NCI-H524 (cell line): Measurements from ENCODE around the gene TMED5.

Experiments used
- DNase-seq, 2 experiments: peaks; one replicate each; lab custom pipeline; 2025; lab: John Stamatoyannopoulos, UW

Gene TMED5

DNA sequence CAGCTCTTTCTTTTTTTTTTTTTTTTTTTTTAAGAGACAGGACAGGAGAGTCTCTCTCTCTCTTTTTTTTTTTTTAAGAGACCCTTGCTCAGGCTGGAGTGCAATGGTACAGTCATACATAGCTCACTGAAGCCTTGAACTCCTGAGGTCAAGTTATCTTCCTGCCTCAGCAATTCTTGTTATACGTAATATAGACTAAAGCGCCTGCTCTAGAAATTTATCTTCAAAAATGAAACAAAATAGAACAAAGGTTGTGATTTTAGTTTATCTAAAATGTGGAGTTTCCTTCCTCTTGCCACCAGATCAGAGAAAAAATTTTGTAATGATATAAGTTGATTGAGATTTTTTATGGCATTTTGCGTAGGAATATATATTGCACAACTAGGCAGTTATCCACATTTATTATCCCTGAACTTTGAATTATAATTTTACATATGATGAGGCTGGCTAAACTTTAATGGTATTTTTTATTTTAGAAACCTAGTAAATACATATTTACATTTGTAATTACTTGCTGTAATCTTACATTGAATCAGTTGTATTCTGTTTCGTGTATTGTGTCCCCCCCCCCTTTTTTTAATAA, 56.9 kb downstream of the TMED5 start:
- DNase-seq = no peak

DNA sequence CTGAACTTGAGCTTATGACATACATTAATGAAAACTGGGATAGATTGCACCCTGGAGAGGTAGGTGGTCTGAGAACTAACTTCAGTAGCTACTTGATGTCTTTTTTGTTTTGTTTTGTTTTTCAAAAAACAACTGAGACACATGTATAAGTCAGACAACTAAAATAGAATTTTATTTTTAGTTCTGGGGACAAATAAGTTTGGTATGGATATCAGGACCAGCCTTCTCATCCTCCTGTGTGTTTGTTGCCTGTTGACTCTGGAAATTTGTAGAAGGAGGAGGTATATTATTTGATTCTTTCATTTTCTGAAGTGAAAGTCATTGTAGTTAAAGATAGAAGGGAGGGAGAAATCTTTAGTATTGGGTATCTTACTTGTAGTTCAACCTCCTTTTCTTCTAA, 59.6 kb downstream of the TMED5 start:
- no peak for DNase-seq

DNA sequence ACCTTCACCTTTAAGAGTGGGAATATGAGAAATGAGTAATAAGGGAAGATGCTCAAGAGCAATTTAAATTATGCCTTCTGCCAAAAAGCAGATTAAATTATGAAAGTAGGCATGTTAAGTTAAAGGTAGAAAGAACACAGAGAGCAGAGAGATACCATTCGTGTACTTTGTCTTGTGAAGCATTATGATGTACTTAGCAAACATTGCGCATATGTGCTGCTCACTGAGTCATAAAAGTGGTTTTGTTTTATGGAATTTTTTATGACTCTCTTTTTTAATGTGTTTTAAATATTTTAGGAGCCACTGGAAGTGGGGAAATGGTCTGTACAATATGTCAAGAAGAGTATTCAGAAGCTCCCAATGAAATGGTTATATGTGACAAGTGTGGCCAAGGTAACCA, 65.8 kb downstream of the TMED5 start:
- no peak for DNase-seq

DNA sequence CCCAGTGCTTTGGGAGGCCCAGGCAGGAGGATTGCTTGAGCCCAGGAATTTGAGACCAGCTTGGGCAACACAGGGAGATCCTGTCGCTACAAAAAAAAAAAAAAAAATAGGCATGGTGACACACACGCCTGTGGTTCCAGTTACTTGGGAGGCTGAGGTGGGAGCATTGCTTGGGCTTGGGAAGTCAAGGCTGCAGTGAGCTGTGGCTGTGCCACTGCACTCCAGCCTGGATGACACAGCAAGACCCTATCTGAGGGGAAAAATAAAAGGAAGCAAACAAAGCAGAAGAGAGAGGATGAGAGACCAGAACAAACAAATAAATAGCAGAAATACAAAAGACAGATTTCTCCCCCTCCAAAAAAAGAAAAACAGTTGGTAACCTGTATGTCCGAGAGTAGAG, 67.1 kb downstream of the TMED5 start:
- no peak for DNase-seq

DNA sequence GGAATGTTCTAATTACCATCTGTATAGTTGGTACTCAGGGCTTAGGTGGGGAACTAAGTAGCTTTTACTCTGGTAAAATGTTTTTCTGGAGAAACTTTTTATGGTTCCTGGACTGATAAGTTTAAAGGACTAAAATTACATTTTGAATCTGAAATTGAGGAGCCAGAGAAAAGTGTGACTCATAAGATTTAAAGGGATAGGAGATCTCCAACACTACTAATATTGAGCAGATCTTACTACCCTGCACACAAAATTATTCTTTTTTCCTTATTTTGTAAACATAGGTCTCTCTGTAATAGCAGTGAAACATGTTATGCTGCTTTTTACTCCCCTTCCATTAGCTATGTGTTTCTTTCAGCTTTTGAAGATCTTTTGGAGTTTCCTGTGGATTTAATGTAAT, 68.7 kb downstream of the TMED5 start:
- DNase-seq = no peak

DNA sequence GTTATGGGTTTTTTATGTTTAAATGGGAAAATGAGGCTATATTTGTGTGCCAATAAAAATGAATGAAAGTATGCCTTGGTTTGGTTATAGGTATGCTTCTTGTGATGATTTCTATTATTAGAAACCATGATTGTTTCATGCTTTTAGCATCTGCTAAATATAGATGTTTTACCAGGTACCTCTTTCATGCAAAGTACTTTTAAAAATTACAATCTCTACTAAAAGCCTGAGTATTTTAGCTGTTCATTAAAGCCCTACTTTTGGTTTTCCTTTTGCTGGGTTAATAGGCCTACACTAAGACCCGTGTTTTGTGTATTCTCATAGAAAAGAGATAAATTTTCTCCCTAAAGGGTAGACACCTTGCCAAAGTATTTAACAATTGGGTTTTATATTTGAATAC, 69.1 kb downstream of the TMED5 start:
- DNase-seq = no peak

DNA sequence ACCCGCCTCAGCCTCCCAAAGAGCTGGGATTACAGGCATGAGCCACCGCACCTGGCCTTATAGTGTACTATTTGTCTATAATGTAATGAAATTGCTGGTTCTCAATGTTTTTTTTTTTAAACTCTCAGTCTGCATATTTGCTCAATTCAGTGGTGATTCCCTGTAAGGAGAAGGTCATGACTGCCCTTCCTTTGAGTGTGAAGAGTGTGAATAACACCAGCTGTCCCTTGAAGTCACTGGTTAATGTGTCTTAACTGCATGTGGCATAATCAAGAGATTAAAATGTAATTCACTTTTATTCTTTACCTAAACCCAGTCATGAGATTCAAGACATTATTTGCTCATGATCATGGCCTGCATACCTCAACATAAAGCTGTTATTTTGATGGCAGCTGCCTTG, 70.6 kb downstream of the TMED5 start:
- no peak for DNase-seq

DNA sequence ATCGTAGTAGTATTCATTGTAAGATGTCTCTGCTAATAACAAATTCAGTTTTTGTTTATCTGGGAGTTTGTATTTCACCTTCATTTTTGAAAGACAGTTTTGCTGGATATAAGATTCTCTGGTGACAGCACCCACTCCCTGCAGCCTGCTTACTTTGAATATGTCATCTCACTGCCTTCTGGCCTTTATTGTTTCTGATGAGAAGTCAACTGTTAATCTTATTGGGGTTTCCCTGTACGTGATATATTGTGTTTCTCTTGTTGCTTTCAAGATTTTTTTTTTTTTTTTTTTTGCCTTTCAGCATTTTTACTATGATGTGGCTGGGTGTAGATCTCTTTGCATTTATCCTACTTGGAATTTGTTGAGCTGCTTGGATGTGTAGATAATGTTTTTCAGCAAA, 71.9 kb downstream of the TMED5 start:
- DNase-seq = no peak

DNA sequence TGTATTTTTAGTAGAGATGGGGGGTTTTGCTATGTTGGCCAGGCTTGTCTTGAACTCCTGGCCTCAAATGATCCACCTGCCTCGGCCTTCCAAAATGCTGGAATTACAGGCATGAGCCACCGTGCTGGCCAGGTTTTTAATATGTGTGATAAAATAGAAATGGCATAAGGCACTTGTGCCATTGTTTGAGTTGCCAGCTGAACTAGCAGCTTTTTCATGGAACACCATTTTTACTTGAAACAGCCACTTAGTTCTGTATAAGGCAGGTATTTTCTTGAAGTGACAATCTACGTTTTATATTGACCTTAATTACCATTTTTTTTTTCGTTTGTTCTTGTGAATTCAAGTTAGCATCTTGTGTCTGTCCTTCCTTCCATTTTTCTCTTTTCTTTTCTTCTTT, 72.8 kb downstream of the TMED5 start:
- no peak for DNase-seq

DNA sequence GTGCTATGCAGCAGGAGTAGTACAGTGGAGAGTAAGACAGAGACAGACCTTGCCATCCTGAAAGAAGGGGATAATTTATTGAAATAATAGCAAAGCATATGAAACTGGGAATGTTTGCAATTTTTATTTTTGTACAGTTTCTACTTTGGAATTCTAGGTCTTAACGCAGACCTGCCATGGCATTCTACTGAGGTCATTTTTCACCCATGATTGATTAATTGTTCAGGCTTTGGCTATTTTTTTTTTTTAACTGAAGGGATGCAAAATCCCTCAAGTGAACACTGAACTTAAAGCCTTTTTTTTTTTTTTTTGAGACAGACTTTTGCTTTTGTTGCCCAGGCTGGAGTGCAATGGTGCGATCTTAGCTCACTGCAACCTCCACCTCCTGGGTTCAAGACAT, 74.0 kb downstream of the TMED5 start:
- DNase-seq = no peak

DNA sequence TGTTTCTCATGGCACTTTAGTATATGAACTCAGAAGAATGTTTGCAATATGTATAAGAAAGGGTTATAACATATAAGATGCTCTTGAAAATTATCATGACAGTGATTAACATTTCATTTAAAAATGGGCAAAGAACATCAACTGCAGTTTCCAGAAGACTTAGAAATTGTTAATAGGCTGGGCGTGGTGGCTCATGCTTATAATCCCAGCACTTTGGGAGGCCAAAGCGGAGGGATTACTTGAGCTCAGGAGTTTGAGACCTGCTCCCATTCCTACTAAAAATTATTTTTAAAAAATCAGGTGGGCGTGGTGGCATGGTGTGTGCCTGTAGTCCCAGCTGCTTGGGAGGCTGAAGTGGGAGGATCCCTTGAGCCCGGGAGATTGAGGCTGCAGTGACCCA, 78.1 kb downstream of the TMED5 start:
- DNase-seq = no peak
